ENCODE results near the gene NSF.

The NSF gene

DNA sequence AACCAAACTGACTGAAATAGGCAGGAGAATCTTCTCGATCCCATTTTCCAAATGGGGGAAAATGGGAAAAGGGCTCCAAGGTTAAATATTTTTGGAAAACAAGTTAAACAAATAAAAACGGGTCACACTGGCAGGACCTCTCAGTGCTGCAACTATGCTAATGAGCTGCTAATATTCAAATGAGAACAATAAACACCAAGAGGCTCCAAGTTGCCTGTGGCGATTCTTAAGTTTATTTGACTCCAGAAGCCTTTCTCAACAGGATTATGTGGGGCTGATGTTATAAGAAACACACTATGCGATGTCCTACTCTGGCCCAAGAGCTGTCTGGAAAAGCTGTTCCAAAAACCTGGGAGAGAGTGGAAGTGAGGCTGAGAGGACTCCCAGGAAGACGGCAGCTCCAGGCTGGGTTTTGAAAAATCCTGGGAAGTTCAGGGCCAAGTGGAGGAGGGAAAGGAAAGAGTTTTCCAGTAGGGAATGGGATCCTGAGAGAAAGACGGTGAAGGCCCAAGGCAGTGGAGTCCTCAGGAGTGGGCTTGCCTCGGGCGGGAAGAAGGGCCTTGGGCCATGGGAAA lies 206.6 kb downstream of the NSF start:
- DNase-seq (ENCODE audit: insufficient read length, low spot score) (no peak), FAIRE-seq (no peak)
- TF ChIP-seq, protein P1, sequence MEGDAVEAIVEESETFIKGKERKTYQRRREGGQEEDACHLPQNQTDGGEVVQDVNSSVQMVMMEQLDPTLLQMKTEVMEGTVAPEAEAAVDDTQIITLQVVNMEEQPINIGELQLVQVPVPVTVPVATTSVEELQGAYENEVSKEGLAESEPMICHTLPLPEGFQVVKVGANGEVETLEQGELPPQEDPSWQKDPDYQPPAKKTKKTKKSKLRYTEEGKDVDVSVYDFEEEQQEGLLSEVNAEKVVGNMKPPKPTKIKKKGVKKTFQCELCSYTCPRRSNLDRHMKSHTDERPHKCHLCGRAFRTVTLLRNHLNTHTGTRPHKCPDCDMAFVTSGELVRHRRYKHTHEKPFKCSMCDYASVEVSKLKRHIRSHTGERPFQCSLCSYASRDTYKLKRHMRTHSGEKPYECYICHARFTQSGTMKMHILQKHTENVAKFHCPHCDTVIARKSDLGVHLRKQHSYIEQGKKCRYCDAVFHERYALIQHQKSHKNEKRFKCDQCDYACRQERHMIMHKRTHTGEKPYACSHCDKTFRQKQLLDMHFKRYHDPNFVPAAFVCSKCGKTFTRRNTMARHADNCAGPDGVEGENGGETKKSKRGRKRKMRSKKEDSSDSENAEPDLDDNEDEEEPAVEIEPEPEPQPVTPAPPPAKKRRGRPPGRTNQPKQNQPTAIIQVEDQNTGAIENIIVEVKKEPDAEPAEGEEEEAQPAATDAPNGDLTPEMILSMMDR (IDR thresholded peaks at IDR 0.05; ENCODE audit: insufficient read depth, missing control alignments), result no peak

DNA sequence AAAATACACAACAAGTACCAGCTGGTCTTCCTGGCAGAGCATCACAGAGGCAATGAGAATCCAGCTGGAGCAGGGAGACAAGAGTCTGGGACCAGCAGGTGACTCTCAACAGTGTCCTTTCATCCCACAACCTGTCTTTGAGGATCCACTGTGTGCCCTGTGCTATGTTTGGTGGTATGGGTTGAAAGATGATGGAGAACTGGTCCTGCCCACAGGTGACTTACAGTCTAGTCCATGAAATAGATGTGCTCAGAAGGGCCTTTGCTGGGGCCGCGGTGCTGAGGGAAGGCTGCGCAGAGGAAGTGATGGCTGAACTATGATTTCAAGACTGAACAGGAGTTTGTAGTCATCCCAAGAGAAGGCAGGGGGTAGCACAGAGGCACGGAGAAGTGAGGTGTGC lies 210.1 kb downstream of the NSF start:
- DNase-seq (ENCODE audit: insufficient read length, low spot score) (no peak), FAIRE-seq (no peak)
- TF ChIP-seq, protein P1 (IDR thresholded peaks at IDR 0.05; ENCODE audit: insufficient read depth, missing control alignments), result no peak

DNA sequence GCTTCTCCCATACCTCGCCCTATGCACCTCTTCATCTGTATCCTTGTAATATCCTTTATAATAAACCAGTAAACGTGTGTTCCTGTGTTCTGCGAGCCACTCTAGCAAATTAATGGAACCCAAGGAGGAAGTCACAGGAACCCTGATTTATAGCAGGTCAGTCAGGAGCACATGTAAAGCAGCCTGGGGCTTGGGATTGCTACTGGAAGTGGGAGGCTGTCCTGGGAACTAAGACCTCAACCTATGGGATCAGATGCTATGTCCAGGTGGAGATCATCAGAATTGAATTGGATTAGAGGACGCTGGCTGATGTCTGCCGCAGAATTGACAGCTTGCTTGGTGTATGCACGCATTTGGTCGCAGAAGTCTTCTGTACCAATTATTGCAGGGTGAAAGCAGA lies 212.3 kb downstream of the NSF start:
- FAIRE-seq (no peak), DNase-seq (ENCODE audit: insufficient read length, low spot score) (no peak)
- TF ChIP-seq, protein P1 (IDR thresholded peaks at IDR 0.05; ENCODE audit: insufficient read depth, missing control alignments), result no peak

DNA sequence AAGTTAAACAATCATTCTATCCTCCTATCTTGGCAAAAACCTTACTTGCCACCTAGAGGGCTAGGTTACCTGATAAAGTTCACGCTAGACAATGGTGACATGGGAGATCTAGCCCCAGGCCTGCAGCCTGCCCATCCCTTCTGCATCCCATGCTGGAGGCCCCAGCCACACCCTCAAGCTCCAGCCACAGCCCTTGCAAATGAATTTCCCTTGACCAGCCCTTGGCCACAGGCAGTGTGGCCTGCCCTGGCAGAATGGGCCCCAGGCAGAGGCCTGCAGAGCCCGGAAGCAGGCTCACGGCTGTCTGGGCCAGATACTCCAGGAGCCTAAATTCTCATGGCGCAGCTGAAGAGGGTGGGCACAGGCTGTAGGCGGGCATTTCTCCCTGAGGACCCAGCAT lies 213.1 kb downstream of the NSF start:
- FAIRE-seq (no peak), DNase-seq (ENCODE audit: insufficient read length, low spot score) (no peak)
- TF ChIP-seq, protein P1 (IDR thresholded peaks at IDR 0.05; ENCODE audit: insufficient read depth, missing control alignments), result no peak

DNA sequence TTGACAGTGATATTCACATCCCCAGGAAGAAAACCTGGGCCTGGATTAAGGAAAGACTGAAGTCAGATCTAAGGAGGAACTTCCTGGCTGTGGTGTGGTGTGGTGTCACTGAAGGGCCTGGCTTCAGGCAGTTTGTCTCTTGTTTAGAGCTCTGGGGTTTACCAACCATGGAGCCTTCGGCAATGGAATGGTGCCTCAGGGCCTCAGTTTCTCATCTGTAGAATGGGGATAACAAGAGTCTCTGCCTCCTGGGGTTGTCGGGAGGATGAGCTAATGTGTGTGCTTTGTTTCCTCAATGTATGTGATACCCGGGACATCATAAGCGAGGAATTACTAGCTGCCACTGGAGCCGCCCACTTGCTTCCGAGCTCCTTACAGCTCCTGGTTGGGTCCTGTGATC lies 215.3 kb downstream of the NSF start:
- FAIRE-seq (no peak), DNase-seq (ENCODE audit: insufficient read length, low spot score) (no peak)
- TF ChIP-seq, protein P1 (IDR thresholded peaks at IDR 0.05; ENCODE audit: insufficient read depth, missing control alignments), result no peak

All from D721Med (cell line).